PFSK-1 (cell line): ENCODE measurements around the gene ACY1.

Experiments
- FOXP2 ChIP-seq: optimal IDR thresholded peaks from 2 replicates; pipeline ENCODE3; 2011; ENCODE audit warnings: borderline replicate concordance, control low read depth, inconsistent platforms; ENCODE audit not compliant: insufficient read depth; ENCODE audit errors: extremely low read length, extremely low read depth
- POLR2AphosphoS5 ChIP-seq: IDR thresholded peaks from 2 replicates; pipeline ENCODE4 v1.6.1; 2012; ENCODE audit warnings: low read depth, mild to moderate bottlenecking, control low read depth, low read length, moderate library complexity
- SIN3A ChIP-seq: IDR thresholded peaks from 2 replicates; pipeline ENCODE4 v1.6.1; 2012; ENCODE audit warnings: mild to moderate bottlenecking, low read length, moderate library complexity, borderline replicate concordance; ENCODE audit not compliant: insufficient read depth
- TAF1 ChIP-seq: IDR thresholded peaks from 2 replicates; pipeline ENCODE4 v1.6.1; 2012; ENCODE audit warnings: low read length, control low read depth, borderline replicate concordance; ENCODE audit not compliant: insufficient read depth
- TF ChIP-seq, protein P1 (sequence below), 2 experiments: IDR thresholded peaks; 2 replicates each; pipeline versions ENCODE4 v1.6.1 to v1.8.0; 2011 to 2012; ENCODE audit warnings: low read depth in 2 of 2, low read length in 2 of 2, control low read depth in 1 of 2, inconsistent platforms in 1 of 2, mild to moderate bottlenecking in 1 of 2, moderate library complexity in 1 of 2; ENCODE audit not compliant: insufficient read depth in 1 of 2

Gene ACY1

GRCh38 chr3:51937014-51937413 lies 46.3 kb upstream of the ACY1 start:
- TF ChIP-seq FOXP2, result no peak
- no peak for TF ChIP-seq POLR2AphosphoS5
- no peak for TF ChIP-seq TAF1
- TF ChIP-seq SIN3A, result no peak
- TF ChIP-seq, protein P1, sequence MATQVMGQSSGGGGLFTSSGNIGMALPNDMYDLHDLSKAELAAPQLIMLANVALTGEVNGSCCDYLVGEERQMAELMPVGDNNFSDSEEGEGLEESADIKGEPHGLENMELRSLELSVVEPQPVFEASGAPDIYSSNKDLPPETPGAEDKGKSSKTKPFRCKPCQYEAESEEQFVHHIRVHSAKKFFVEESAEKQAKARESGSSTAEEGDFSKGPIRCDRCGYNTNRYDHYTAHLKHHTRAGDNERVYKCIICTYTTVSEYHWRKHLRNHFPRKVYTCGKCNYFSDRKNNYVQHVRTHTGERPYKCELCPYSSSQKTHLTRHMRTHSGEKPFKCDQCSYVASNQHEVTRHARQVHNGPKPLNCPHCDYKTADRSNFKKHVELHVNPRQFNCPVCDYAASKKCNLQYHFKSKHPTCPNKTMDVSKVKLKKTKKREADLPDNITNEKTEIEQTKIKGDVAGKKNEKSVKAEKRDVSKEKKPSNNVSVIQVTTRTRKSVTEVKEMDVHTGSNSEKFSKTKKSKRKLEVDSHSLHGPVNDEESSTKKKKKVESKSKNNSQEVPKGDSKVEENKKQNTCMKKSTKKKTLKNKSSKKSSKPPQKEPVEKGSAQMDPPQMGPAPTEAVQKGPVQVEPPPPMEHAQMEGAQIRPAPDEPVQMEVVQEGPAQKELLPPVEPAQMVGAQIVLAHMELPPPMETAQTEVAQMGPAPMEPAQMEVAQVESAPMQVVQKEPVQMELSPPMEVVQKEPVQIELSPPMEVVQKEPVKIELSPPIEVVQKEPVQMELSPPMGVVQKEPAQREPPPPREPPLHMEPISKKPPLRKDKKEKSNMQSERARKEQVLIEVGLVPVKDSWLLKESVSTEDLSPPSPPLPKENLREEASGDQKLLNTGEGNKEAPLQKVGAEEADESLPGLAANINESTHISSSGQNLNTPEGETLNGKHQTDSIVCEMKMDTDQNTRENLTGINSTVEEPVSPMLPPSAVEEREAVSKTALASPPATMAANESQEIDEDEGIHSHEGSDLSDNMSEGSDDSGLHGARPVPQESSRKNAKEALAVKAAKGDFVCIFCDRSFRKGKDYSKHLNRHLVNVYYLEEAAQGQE (IDR thresholded peaks at IDR 0.05; ENCODE audit: insufficient read depth in 1 of 2, low read depth in 2 of 2, low read length in 2 of 2), result no peak

DNA sequence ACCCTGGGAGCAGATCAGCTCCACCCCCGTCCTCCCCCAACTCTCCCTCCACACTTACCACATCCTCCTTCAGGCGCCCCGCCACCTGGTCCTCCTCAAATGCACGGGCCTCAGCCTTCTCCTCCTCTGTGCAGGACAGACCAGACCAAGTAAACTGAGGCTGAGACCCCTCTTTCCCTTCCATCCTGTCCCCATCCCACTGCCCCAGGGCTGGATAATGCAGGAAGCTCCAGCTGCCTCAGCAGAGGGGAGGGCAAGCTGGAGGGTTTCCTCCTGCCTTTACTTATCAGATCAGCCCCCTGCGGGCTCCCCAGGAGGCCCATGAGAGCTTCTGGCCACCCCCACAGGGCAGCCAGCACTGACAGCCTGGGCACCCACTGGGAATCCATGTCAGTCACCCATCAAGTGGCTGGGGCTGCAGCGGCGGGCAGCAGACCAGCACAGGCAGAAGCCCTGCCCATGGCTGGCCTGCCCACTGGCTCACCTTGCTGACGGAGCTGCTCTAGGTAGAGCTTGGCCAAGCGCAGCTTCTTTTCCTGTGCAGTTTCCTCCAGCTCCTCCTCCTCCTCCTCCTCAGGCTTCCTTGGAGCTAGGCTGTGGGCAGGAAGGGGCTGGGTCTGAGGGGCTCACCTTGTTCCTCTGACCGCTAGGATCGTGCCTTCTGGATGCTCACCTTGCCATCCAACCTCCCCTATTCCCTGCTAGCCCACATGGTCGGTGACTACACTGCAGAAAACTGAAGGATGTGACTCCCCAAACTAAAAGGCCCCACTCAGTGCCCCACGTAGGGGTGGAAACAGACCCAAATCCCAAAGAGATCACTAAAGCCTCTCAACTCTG lies 45.5 kb upstream of the ACY1 start:
- TF ChIP-seq FOXP2 (no peak), POLR2AphosphoS5 (no peak), SIN3A (no peak), TAF1 (no peak)
- TF ChIP-seq, protein P1 (IDR thresholded peaks at IDR 0.05; ENCODE audit: insufficient read depth in 1 of 2, low read depth in 2 of 2, low read length in 2 of 2), result no peak

GRCh38 chr3:51938780-51939425 lies 44.4 kb upstream of the ACY1 start:
- TF ChIP-seq, protein P1 (IDR thresholded peaks at IDR 0.05; ENCODE audit: insufficient read depth in 1 of 2, low read depth in 2 of 2, low read length in 2 of 2), result no peak
- TF ChIP-seq POLR2AphosphoS5 (no peak), FOXP2 (no peak), TAF1 (no peak), SIN3A (no peak)

DNA sequence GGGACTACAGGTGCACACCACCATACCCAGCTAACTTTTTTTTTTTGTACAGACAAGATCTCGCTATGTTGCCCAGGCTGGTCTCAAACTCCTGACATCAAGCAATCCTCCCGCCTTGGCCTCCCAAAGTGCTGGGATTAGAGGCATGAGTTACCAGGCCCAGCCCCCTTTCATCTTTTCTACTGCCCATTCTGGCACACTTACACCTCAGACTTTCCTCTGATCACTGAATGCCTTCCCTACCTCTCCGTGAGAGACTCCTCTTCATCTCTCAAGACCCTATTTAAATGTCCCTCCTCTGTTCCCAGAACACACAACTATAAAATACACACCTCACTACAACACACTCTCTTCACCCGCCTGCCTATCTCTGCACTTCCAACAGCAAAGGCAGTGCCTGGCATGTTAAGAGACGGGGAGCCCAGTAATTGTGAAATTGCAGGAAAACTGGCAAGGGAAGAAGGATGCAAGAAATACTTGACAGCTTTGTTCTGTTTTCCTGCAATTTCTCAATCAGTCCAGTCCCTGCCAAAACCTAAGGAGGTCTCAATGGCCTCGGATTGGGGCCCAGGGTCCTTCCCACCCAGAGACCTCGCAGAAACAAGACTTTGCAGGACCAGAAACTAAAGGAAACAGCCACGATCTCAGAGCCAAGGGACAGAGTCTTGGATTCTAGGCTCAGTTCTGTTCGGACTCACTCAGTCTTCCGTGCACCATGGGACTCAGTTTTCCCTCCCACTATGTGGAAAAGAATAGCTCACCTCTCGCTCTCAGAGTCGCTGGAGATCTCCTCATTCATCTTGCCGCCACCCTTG lies 42.5 kb upstream of the ACY1 start:
- no peak for TF ChIP-seq POLR2AphosphoS5
- TF ChIP-seq TAF1, result no peak
- no peak for TF ChIP-seq FOXP2

- TF ChIP-seq POLR2AphosphoS5 (no peak), FOXP2 (no peak), TAF1 (no peak), SIN3A (no peak)
- TF ChIP-seq, protein P1 (IDR thresholded peaks at IDR 0.05; ENCODE audit: insufficient read depth in 1 of 2, low read depth in 2 of 2, low read length in 2 of 2), result no peak
Observed at GRCh38 chr3:51941463-51941797, 41.9 kb upstream of the ACY1 start.
